Ishikawa (cell line): Measurements from ENCODE around the gene ZGPAT.
A peak's percentile ranks its signal among the peaks of the same experiment; 100 is the strongest.

ENCODE experiments used
- CEBPB ChIP-seq: IDR thresholded peaks from 2 replicates; pipeline ENCODE4 v1.6.1; 2012
- CREB1 ChIP-seq: IDR thresholded peaks from 2 replicates; pipeline ENCODE4 v1.6.1; 2012; ENCODE audit warnings: low read depth
- EGR1 ChIP-seq: IDR thresholded peaks from 2 replicates; pipeline ENCODE4 v1.6.1; 2012
- EP300 ChIP-seq: IDR thresholded peaks from 2 replicates; pipeline ENCODE4 v1.6.1; 2012; ENCODE audit warnings: borderline replicate concordance
- FOXM1 ChIP-seq: IDR thresholded peaks from 2 replicates; pipeline ENCODE4 v1.6.1; 2012; ENCODE audit warnings: low read depth, borderline replicate concordance
- MAX ChIP-seq: IDR thresholded peaks from 2 replicates; pipeline ENCODE4 v1.6.1; 2012
- NFIC ChIP-seq: IDR thresholded peaks from 2 replicates; pipeline ENCODE4 v1.6.1; 2012
- RAD21 ChIP-seq: IDR thresholded peaks from 2 replicates; pipeline ENCODE4 v1.6.1; 2012; ENCODE audit warnings: low read depth
- REST ChIP-seq: IDR thresholded peaks from 2 replicates; pipeline ENCODE4 v1.6.1; 2012; ENCODE audit warnings: low read depth, mild to moderate bottlenecking
- TAF1 ChIP-seq: IDR thresholded peaks from 2 replicates; pipeline ENCODE4 v1.6.1; 2012; ENCODE audit warnings: low read depth, mild to moderate bottlenecking
- TCF12 ChIP-seq: IDR thresholded peaks from 2 replicates; pipeline ENCODE4 v1.6.1; 2012; ENCODE audit warnings: low read depth
- TEAD4 ChIP-seq: IDR thresholded peaks from 2 replicates; pipeline ENCODE4 v1.6.1; 2012
- USF1 ChIP-seq: IDR thresholded peaks from 2 replicates; pipeline ENCODE4 v1.6.1; 2012
- YY1 ChIP-seq: IDR thresholded peaks from 2 replicates; pipeline ENCODE4 v1.6.1; 2012; ENCODE audit warnings: low read depth
- ZBTB7A ChIP-seq: IDR thresholded peaks from 2 replicates; pipeline ENCODE4 v1.6.1; 2012; ENCODE audit warnings: low read depth

Gene ZGPAT

GRCh38 chr20:63737695-63737944 lies 29.8 kb downstream of the ZGPAT start:
- TF ChIP-seq TEAD4 (no peak), NFIC (no peak), REST (no peak), RAD21 (no peak), TAF1 (no peak), MAX (no peak)

GRCh38 chr20:63737945-63738686 lies 30.3 kb downstream of the ZGPAT start:
- TF ChIP-seq CEBPB, result no peak
- no peak for TF ChIP-seq YY1

- TF ChIP-seq ZBTB7A, result no peak; the same call in 1 of the 2 replicates
- TF ChIP-seq TCF12, result no peak
- TF ChIP-seq REST, result no peak
- TF ChIP-seq USF1, result no peak
- TF ChIP-seq CEBPB, result no peak
- no peak for TF ChIP-seq EP300
- no peak for TF ChIP-seq CREB1
- no peak for TF ChIP-seq FOXM1
- TF ChIP-seq TAF1, result no peak
- TF ChIP-seq RAD21, result no peak
- TF ChIP-seq EGR1, result no peak
- TF ChIP-seq NFIC, result no peak
- TF ChIP-seq YY1, result no peak
- TF ChIP-seq TEAD4, result no peak
- no peak for TF ChIP-seq MAX
Observed at GRCh38 chr20:63738687-63739129, 30.9 kb downstream of the ZGPAT start.

GRCh38 chr20:63739130-63740069 lies 31.6 kb downstream of the ZGPAT start, which contains the start of gene SLC2A4RG:
Gene SLC2A4RG (plus strand): TSS chr20:63739776. CDS start chr20:63739913, 137 bp downstream.
- peak; percentile 8; the same call in 1 of the 2 replicates for TF ChIP-seq NFIC
- no peak for TF ChIP-seq FOXM1
- no peak for TF ChIP-seq USF1
- TF ChIP-seq ZBTB7A, result peak; percentile 88
- no peak for TF ChIP-seq TAF1
- 0 out of 2 replicates have a peak, but pooled peaks have one; percentile 9 for TF ChIP-seq EGR1
- 0 out of 2 replicates have a peak, but pooled peaks have one; percentile 24 for TF ChIP-seq TCF12

- TF ChIP-seq RAD21 (no peak), TAF1 (no peak), CEBPB (no peak), EGR1 (0 out of 2 replicates have a peak, but pooled peaks have one; percentile 33)
Observed at GRCh38 chr20:63740070-63740626, 32.3 kb downstream of the ZGPAT start.
